Stimulated activated CD8-positive, alpha-beta memory T cell treated with anti-CD3 and anti-CD28 coated beads, Interleukin-15, amount 100 ng/mL, for 48 hours (primary cell): ENCODE measurements around the gene NFATC2.

Experiments used
- DNase-seq, 2 donors: peaks; one replicate each; pipeline ENCODE4 v3.0.0-alpha.2; 2020; ENCODE audit warnings: low read depth in 2 of 2

NFATC2 gene

GRCh38 chr20:51391926-51392325 lies 150.6 kb downstream of the NFATC2 start:
- DNase-seq = no peak

GRCh38 chr20:51389543-51390264 lies 152.8 kb downstream of the NFATC2 start:
- DNase-seq = no peak

GRCh38 chr20:51388756-51389542 lies 153.6 kb downstream of the NFATC2 start:
- DNase-seq = no peak

- no peak for DNase-seq
Measured at GRCh38 chr20:51388227-51388626, 154.3 kb downstream of the NFATC2 start.

- DNase-seq = no peak
Measured at GRCh38 chr20:51387125-51387875, 155.2 kb downstream of the NFATC2 start.

- peak in 1 of 2 donors; percentile 45 for DNase-seq
Measured at GRCh38 chr20:51386586-51386985, 155.9 kb downstream of the NFATC2 start.

- DNase-seq = no peak
Measured at GRCh38 chr20:51385646-51386530, 156.6 kb downstream of the NFATC2 start.

- no peak for DNase-seq
Measured at GRCh38 chr20:51384875-51385274, 157.6 kb downstream of the NFATC2 start.

GRCh38 chr20:51383891-51384510 lies 158.5 kb downstream of the NFATC2 start:
- DNase-seq = no peak

- DNase-seq = no peak
Measured at GRCh38 chr20:51382986-51383821, 159.3 kb downstream of the NFATC2 start.

- DNase-seq = no peak
Measured at GRCh38 chr20:51382111-51382985, 160.2 kb downstream of the NFATC2 start.

GRCh38 chr20:51381557-51381956 lies 161.0 kb downstream of the NFATC2 start:
- no peak for DNase-seq

GRCh38 chr20:51380401-51381385 lies 161.8 kb downstream of the NFATC2 start:
- DNase-seq = no peak

GRCh38 chr20:51379601-51380341 lies 162.7 kb downstream of the NFATC2 start:
- DNase-seq = no peak

- no peak for DNase-seq
Measured at GRCh38 chr20:51378171-51378928, 164.2 kb downstream of the NFATC2 start.

- DNase-seq = no peak
Measured at GRCh38 chr20:51377132-51377531, 165.4 kb downstream of the NFATC2 start.
